GM12874 (cell line): ENCODE measurements around the gene POLR3K.

ENCODE experiments used
- CTCF ChIP-seq: IDR thresholded peaks from 2 replicates; pipeline ENCODE4 v1.5.1; 2011; ENCODE audit warnings: low read depth, mild to moderate bottlenecking, control low read depth, low read length, moderate library complexity; ENCODE audit not compliant: insufficient read depth

Gene POLR3K

GRCh38 chr16:35011-35677, 18.3 kb downstream of the POLR3K start:
- TF ChIP-seq CTCF: no peak

- TF ChIP-seq CTCF: no peak
These were observed 18.8 kb downstream of the POLR3K start for GRCh38 chr16:34648-34987.

GRCh38 chr16:33877-34647, 19.3 kb downstream of the POLR3K start:
- no peak for TF ChIP-seq CTCF

- TF ChIP-seq CTCF: peak; percentile 67
These were observed 42.6 kb downstream of the POLR3K start for GRCh38 chr16:10772-11171.

- TF ChIP-seq CTCF: no peak
These were observed 43.3 kb downstream of the POLR3K start for GRCh38 chr16:9903-10665.
